Activated T-cell treated with anti-CD3 and anti-CD28 coated beads, Interleukin-2, amount 50 U/mL, for 24 hours (primary cell): ENCODE measurements around the gene CSNK2A2.

ENCODE experiments used
- DNase-seq: peaks from one replicate; pipeline ENCODE4 v3.0.0-alpha.2; 2020
- H3K27ac Mint-ChIP-seq: 2 replicates; pipeline ENCODE4 v1.8.0; 2020; ENCODE audit warnings: mild to moderate bottlenecking, mixed read lengths
- H3K27me3 Mint-ChIP-seq: 2 replicates; pipeline ENCODE4 v1.8.0; 2020; ENCODE audit warnings: mixed read lengths
- H3K36me3 Mint-ChIP-seq: 2 replicates; pipeline ENCODE4 v1.8.0; 2020; ENCODE audit warnings: low read depth, mixed read lengths
- H3K4me1 Mint-ChIP-seq: 2 replicates; pipeline ENCODE4 v1.8.0; 2020; ENCODE audit warnings: low read depth, mixed read lengths
- H3K4me3 Mint-ChIP-seq: 2 replicates; pipeline ENCODE4 v1.8.0; 2020; ENCODE audit warnings: mild to moderate bottlenecking, moderate library complexity, mixed read lengths
- H3K9me3 Mint-ChIP-seq: 2 replicates; pipeline ENCODE4 v1.8.0; 2020; ENCODE audit warnings: mixed read lengths

CSNK2A2 gene

GRCh38 chr16:58119509-58119845 lies 78.4 kb downstream of the CSNK2A2 start:
- no peak overlapping the region for H3K27ac Mint-ChIP-seq

GRCh38 chr16:58118801-58119508 lies 79.0 kb downstream of the CSNK2A2 start:
- H3K4me1 Mint-ChIP-seq = peaks cover 31% of the 10 kb centered on the region
- peaks cover 42% of the 10 kb centered on the region for H3K36me3 Mint-ChIP-seq
- H3K9me3 Mint-ChIP-seq = no peaks in the 10 kb centered on the region
- DNase-seq = no peak
- H3K4me3 Mint-ChIP-seq = no peak overlapping the region
- H3K27me3 Mint-ChIP-seq = no peaks in the 10 kb centered on the region
- no peak overlapping the region for H3K27ac Mint-ChIP-seq

More at GRCh38 chr16:58119509-58119845, 78.4 kb downstream of the CSNK2A2 start:
- Mint-ChIP-seq H3K36me3 (peaks cover 37% of the 10 kb centered on the region), H3K4me3 (no peak overlapping the region), H3K27me3 (no peaks in the 10 kb centered on the region), H3K4me1 (peaks cover 36% of the 10 kb centered on the region), H3K9me3 (no peaks in the 10 kb centered on the region)
- DNase-seq = no peak

GRCh38 chr16:58116529-58116928 lies 81.4 kb downstream of the CSNK2A2 start:
- no peak for DNase-seq
- H3K36me3 Mint-ChIP-seq = peaks cover 56% of the 10 kb centered on the region
- no peak overlapping the region for H3K4me3 Mint-ChIP-seq
- no peak overlapping the region for H3K27ac Mint-ChIP-seq
- H3K4me1 Mint-ChIP-seq = peaks cover 17% of the 10 kb centered on the region
- H3K9me3 Mint-ChIP-seq = no peaks in the 10 kb centered on the region
- H3K27me3 Mint-ChIP-seq = no peaks in the 10 kb centered on the region

- peaks cover 14% of the 10 kb centered on the region for H3K4me1 Mint-ChIP-seq
- H3K27ac Mint-ChIP-seq = no peak overlapping the region
- H3K4me3 Mint-ChIP-seq = no peak overlapping the region
- DNase-seq = no peak
- H3K9me3 Mint-ChIP-seq = no peaks in the 10 kb centered on the region
- H3K36me3 Mint-ChIP-seq = peaks cover 56% of the 10 kb centered on the region
- H3K27me3 Mint-ChIP-seq = no peaks in the 10 kb centered on the region
Measured at GRCh38 chr16:58116081-58116480, 81.8 kb downstream of the CSNK2A2 start.

GRCh38 chr16:58114827-58115825 lies 82.8 kb downstream of the CSNK2A2 start:
- Mint-ChIP-seq H3K4me1 (peaks cover 6% of the 10 kb centered on the region), H3K27ac (no peak overlapping the region), H3K9me3 (no peaks in the 10 kb centered on the region), H3K27me3 (no peaks in the 10 kb centered on the region), H3K36me3 (peaks cover 56% of the 10 kb centered on the region), H3K4me3 (no peak overlapping the region)
- DNase-seq = no peak

- Mint-ChIP-seq H3K4me3 (no peak overlapping the region), H3K9me3 (no peaks in the 10 kb centered on the region), H3K27ac (no peak overlapping the region), H3K4me1 (no peaks in the 10 kb centered on the region), H3K36me3 (peaks cover 42% of the 10 kb centered on the region), H3K27me3 (no peaks in the 10 kb centered on the region)
- DNase-seq = no peak
Measured at GRCh38 chr16:58111302-58111627, 86.6 kb downstream of the CSNK2A2 start.

- Mint-ChIP-seq H3K9me3 (no peaks in the 10 kb centered on the region), H3K27ac (no peak overlapping the region), H3K4me1 (no peaks in the 10 kb centered on the region), H3K4me3 (no peak overlapping the region), H3K27me3 (no peaks in the 10 kb centered on the region), H3K36me3 (peaks cover 36% of the 10 kb centered on the region)
- no peak for DNase-seq
Measured at GRCh38 chr16:58110571-58111301, 87.2 kb downstream of the CSNK2A2 start.

GRCh38 chr16:58109881-58110280 lies 88.0 kb downstream of the CSNK2A2 start:
- H3K36me3 Mint-ChIP-seq = peaks cover 28% of the 10 kb centered on the region
- no peak overlapping the region for H3K4me3 Mint-ChIP-seq
- no peaks in the 10 kb centered on the region for H3K27me3 Mint-ChIP-seq
- no peaks in the 10 kb centered on the region for H3K9me3 Mint-ChIP-seq
- no peaks in the 10 kb centered on the region for H3K4me1 Mint-ChIP-seq
- H3K27ac Mint-ChIP-seq = no peak overlapping the region
- no peak for DNase-seq

- H3K36me3 Mint-ChIP-seq = peaks cover 22% of the 10 kb centered on the region
- H3K4me1 Mint-ChIP-seq = no peaks in the 10 kb centered on the region
- no peak overlapping the region for H3K27ac Mint-ChIP-seq
- no peak overlapping the region for H3K4me3 Mint-ChIP-seq
- H3K9me3 Mint-ChIP-seq = no peaks in the 10 kb centered on the region
- H3K27me3 Mint-ChIP-seq = no peaks in the 10 kb centered on the region
- DNase-seq = no peak
Measured at GRCh38 chr16:58109330-58109729, 88.6 kb downstream of the CSNK2A2 start.
